ENCODE data around the gene DDX46. TPM values are rescaled to one million over a fixed set of nuclear protein-coding genes. Genes with fewer than 3 reads are reported as not detected.
A peak's percentile ranks its signal among the peaks of the same experiment; 100 is the strongest.

DDX46 gene
- total and polyA plus RNA-seq, 2 experiments from 2014 or later = 24.2 to 25.9 TPM

DNA sequence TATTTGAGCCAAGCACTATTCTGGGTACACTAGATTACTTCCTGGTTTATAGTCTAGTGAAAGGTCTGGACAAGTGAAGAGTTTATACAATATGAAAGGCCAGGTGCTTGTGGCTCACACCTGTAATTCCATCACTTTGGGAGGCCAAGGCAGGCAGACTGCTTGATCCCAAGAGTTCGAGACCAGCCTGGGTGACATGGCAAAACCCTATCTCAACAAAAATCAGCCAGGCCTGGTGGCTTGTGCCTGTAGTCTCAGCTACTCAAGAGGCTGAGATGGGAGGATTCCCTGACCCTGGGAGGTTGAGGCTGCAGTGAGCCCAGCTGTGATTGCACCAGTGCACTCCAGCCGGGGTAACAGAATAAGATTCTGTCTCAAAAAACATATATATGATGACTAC lies 106.1 kb downstream of the DDX46 start:
- peaks cover 4% of the 10 kb centered on the region for H3K36me3 ChIP-seq
- H3K9me3 ChIP-seq (ENCODE audit: low read depth) = no peaks in the 10 kb centered on the region
- H3K4me1 ChIP-seq (ENCODE audit: low read depth) = no peaks in the 10 kb centered on the region
- no peak overlapping the region for H3K27ac ChIP-seq
- DNase-seq (ENCODE audit: low read depth in 1 of 2, low spot score in 1 of 2) = no peak
- TF ChIP-seq, protein P1, sequence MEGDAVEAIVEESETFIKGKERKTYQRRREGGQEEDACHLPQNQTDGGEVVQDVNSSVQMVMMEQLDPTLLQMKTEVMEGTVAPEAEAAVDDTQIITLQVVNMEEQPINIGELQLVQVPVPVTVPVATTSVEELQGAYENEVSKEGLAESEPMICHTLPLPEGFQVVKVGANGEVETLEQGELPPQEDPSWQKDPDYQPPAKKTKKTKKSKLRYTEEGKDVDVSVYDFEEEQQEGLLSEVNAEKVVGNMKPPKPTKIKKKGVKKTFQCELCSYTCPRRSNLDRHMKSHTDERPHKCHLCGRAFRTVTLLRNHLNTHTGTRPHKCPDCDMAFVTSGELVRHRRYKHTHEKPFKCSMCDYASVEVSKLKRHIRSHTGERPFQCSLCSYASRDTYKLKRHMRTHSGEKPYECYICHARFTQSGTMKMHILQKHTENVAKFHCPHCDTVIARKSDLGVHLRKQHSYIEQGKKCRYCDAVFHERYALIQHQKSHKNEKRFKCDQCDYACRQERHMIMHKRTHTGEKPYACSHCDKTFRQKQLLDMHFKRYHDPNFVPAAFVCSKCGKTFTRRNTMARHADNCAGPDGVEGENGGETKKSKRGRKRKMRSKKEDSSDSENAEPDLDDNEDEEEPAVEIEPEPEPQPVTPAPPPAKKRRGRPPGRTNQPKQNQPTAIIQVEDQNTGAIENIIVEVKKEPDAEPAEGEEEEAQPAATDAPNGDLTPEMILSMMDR (IDR thresholded peaks at IDR 0.05; ENCODE audit: low read depth, low read length) = no peak
- H3K4me3 ChIP-seq = no peak overlapping the region
- H3K27me3 ChIP-seq = no peaks in the 10 kb centered on the region

DNA sequence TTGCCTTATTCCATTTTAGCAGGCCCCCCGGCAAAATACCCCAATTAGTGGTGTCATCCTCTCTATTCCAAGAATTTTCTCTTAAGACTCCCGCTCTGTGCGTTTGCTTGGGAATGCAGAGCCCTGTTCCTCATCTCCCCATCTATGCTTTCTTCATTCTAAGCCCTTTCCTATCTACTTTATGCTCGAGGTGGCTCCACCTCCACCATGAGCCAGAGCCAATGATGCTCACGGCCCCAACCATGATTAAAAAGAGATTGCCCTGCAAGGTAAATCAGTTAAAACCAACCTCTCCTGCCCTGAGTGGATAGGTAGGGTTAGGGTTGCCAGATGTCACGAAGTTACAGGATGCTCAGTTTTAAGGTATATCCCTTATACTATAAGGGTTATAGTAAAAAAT lies 114.9 kb downstream of the DDX46 start:
- DNase-seq (ENCODE audit: low read depth in 1 of 2, low spot score in 1 of 2) = no peak

DNA sequence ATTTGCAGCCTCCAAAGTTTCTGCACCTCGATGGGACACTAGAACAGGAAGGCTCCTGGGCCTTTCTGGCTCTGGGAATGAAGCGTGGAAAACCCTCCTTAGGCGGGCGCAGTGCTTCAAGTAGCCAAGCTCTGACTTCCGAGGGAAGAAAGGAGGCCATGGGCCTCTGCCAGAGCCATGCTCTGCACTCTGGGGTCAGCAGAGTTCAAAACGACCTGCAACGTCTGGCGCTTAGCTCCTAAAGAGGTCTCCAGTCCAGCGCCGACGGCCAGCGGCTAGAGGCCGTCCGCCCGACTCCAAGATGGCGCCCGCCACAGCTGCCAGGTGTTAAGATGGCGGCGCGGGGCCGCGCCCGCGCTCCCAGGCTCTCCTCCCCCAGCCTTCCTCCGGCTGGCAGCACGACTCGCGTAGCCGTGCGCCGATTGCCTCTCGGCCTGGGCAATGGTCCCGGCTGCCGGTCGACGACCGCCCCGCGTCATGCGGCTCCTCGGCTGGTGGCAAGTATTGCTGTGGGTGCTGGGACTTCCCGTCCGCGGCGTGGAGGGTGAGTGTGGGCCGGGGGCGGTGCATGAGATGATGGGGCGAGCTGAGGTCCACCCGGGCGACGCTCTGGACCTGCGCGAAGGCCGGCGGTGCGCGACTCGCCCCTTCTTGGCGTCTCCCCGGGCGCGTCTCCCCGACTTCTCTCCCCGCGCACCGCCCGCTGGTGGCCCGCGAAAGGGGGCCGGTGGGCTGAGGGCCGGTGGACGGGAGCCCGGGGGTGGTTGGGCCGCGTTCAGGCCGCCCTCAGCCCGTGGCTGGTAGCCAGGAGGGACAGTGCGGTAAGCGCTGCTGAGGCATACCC lies 115.6 kb downstream of the DDX46 start, which contains the start of gene TXNDC15:
TXNDC15 (plus strand) TSS at position 385 of the 844 bp plus-strand sequence; CDS start at position 442, 57 bp downstream.
- TF ChIP-seq, protein P1 (IDR thresholded peaks at IDR 0.05; ENCODE audit: low read depth, low read length) = no peak
- peak; percentile 92 to 95 for DNase-seq (ENCODE audit: low read depth in 1 of 2, low spot score in 1 of 2)
- H3K36me3 ChIP-seq = no peaks in the 10 kb centered on the region
- H3K9me3 ChIP-seq (ENCODE audit: low read depth) = no peaks in the 10 kb centered on the region
- H3K4me3 ChIP-seq = peak within 1 kb of the TSS; percentile 81
- peak within 1 kb of the TSS; percentile 79 for H3K27ac ChIP-seq
- peaks cover 43% of the 10 kb centered on the region for H3K4me1 ChIP-seq (ENCODE audit: low read depth)
- H3K27me3 ChIP-seq = no peaks in the 10 kb centered on the region

More for the DNA sequence above, 114.9 kb downstream of the DDX46 start:
- TF ChIP-seq, protein P1 (IDR thresholded peaks at IDR 0.05; ENCODE audit: low read depth, low read length) = no peak
- Histone ChIP-seq H3K9me3 (ENCODE audit: low read depth) (no peaks in the 10 kb centered on the region), H3K4me1 (ENCODE audit: low read depth) (peaks cover 36% of the 10 kb centered on the region), H3K36me3 (no peaks in the 10 kb centered on the region), H3K27me3 (no peaks in the 10 kb centered on the region), H3K4me3 (no peak overlapping the region), H3K27ac (peak overlapping the region; percentile 79)

DNA sequence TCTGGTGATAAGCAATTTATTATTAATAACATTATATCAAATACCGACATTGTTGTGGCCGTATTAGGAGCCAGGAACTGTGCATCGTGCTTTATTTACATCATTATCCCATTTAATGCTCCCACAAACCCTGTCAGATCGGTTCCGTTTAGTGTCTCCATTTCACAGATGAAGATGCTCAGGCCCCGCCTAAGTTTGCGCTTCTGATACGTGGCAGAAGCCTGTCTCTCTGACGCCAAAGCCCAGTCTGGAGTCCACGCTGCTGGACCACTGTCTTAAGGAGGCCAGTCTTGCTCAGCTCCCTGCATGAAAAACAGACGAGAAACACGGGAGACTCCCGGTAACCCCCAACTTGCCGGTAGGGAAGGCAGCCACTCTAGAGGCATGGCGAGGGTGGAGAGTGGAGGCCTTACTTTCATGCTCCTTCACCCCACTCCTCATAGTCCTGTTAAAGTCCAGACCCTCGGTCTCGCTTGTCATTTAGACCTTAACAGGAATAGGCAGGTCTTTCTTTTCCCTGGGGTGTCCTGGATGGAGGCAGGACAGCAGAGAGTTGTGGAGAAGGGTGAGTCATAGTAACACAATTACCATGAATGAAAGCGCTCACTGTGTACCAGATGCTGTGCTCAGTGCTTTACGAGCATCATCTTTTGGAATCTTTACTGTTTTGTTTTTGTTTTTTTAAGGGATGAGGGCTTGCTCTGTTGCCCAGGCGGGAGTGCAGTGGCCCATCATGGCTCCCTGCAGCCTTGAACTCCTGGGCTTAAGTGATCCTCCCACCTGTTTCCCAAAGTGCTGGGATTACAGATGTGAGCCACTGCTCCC lies 116.5 kb downstream of the DDX46 start:
- peak overlapping the region; percentile 81 for H3K4me3 ChIP-seq
- no peaks in the 10 kb centered on the region for H3K9me3 ChIP-seq (ENCODE audit: low read depth)
- no peaks in the 10 kb centered on the region for H3K36me3 ChIP-seq
- H3K27me3 ChIP-seq = no peaks in the 10 kb centered on the region
- TF ChIP-seq, protein P1 (IDR thresholded peaks at IDR 0.05; ENCODE audit: low read depth, low read length) = no peak
- peak; percentile 24 to 85 for DNase-seq (ENCODE audit: low read depth in 1 of 2, low spot score in 1 of 2)
- H3K27ac ChIP-seq = peak overlapping the region; percentile 79
- H3K4me1 ChIP-seq (ENCODE audit: low read depth) = peaks cover 51% of the 10 kb centered on the region

DNA sequence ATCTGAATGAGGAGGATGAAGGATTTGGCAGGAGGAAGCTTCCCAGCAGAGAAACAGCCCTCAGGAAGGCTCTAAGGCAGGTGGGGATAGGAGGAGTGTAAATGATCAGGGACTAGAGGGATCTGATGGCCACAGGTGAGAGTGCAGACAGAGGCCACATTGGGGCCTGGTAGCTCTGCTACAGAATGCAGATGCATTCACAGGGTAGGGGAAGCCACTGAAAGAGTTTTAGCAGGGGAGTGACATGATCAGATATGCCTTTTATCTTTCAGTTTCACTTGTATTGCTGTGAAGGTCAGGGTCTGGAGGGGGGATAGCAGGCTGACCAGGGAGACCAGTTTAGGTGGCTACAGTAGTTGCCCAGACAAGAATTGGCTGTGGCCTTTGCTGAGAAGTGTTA lies 118.6 kb downstream of the DDX46 start:
- DNase-seq (ENCODE audit: low read depth in 1 of 2, low spot score in 1 of 2) = no peak
- TF ChIP-seq, protein P1 (IDR thresholded peaks at IDR 0.05; ENCODE audit: low read depth, low read length) = no peak

More for the DNA sequence above, 118.6 kb downstream of the DDX46 start:
- Histone ChIP-seq H3K9me3 (ENCODE audit: low read depth) (no peaks in the 10 kb centered on the region), H3K36me3 (no peaks in the 10 kb centered on the region), H3K27ac (peak overlapping the region; percentile 59), H3K27me3 (no peaks in the 10 kb centered on the region), H3K4me1 (ENCODE audit: low read depth) (peaks cover 60% of the 10 kb centered on the region), H3K4me3 (no peak overlapping the region)
